Measurements from ENCODE around the gene AP2A1. TPM values are rescaled to one million over a fixed set of nuclear protein-coding genes. Genes with fewer than 3 reads are reported as not detected.

Gene AP2A1
- total RNA-seq, 1 experiment from 2014 or later: 72.1 TPM

GRCh38 chr19:49746206-49746958 lies 20.4 kb upstream of the AP2A1 start:
- Histone ChIP-seq H3K27ac (ENCODE audit: low read length) (no peak overlapping the region), H3K4me3 (ENCODE audit: low read depth in 2 of 2, low read length in 2 of 2) (no peak overlapping the region), H3K9me3 (ENCODE audit: control insufficient read depth, insufficient read depth, low read depth, low read length) (no peaks in the 10 kb centered on the region), H3K27me3 (ENCODE audit: control insufficient read depth, insufficient read depth, low read length) (no peaks in the 10 kb centered on the region), H3K4me1 (ENCODE audit: control insufficient read depth, insufficient read depth, low read length) (no peaks in the 10 kb centered on the region), H3K36me3 (ENCODE audit: control insufficient read depth, insufficient read depth, low read length) (no peaks in the 10 kb centered on the region)
- POLR2A ChIA-PET: no interaction called here
- ATAC-seq (peak; percentile 69), DNase-seq (ENCODE audit: low read depth, low spot score) (no peak)
- in situ Hi-C loops (cut with HindIII; ENCODE audit: low pct_unique_long_range_greater_than_20kb, low sequenced_read_pairs) (no loop called here), intact Hi-C loops (cut with micrococcal nuclease; ENCODE audit: unreplicated experiment) (no loop called here)
- no peak for TF ChIP-seq TCF7L2 (IDR thresholded peaks at IDR 0.05; ENCODE audit: low read depth, low read length)
- TF ChIP-seq POLR2AphosphoS5 (IDR thresholded peaks at IDR 0.05; ENCODE audit: low read depth, low read length): no peak
- TF ChIP-seq REST (IDR thresholded peaks at IDR 0.05; ENCODE audit: insufficient read depth in 1 of 2, low read depth in 2 of 2, low read length in 1 of 2): no peak
- TF ChIP-seq SIN3A (IDR thresholded peaks at IDR 0.05; ENCODE audit: borderline replicate concordance, insufficient read depth, low read depth, low read length): no peak
- TF ChIP-seq CTCF (IDR thresholded peaks at IDR 0.05): no peak
- BruUV-seq (replicated peaks): no TSS peak
- CTCF ChIA-PET: no interaction called here

GRCh38 chr19:49749055-49749716 lies 17.6 kb upstream of the AP2A1 start:
- in situ Hi-C loops (cut with HindIII; ENCODE audit: low pct_unique_long_range_greater_than_20kb, low sequenced_read_pairs): no loop called here
- Histone ChIP-seq H3K9me3 (ENCODE audit: control insufficient read depth, insufficient read depth, low read depth, low read length) (no peaks in the 10 kb centered on the region), H3K4me1 (ENCODE audit: control insufficient read depth, insufficient read depth, low read length) (no peaks in the 10 kb centered on the region), H3K36me3 (ENCODE audit: control insufficient read depth, insufficient read depth, low read length) (no peaks in the 10 kb centered on the region), H3K27me3 (ENCODE audit: control insufficient read depth, insufficient read depth, low read length) (no peaks in the 10 kb centered on the region), H3K4me3 (ENCODE audit: low read depth in 2 of 2, low read length in 2 of 2) (no peak overlapping the region), H3K27ac (ENCODE audit: low read length) (no peak overlapping the region)
- no peak for TF ChIP-seq SIN3A (IDR thresholded peaks at IDR 0.05; ENCODE audit: borderline replicate concordance, insufficient read depth, low read depth, low read length)
- no peak for DNase-seq (ENCODE audit: low read depth, low spot score)
- intact Hi-C loops (cut with micrococcal nuclease; ENCODE audit: unreplicated experiment): no loop called here
- no TSS peak for BruUV-seq (replicated peaks)
- CTCF ChIA-PET: no interaction called here
- peak; percentile 55; the same call in 1 of the 2 replicates for ATAC-seq
- POLR2A ChIA-PET: no interaction called here

- no peaks in the 10 kb centered on the region for H3K27me3 ChIP-seq (ENCODE audit: control insufficient read depth, insufficient read depth, low read length)
- no peak for TF ChIP-seq CTCF (IDR thresholded peaks at IDR 0.05)
- no peak for TF ChIP-seq REST (IDR thresholded peaks at IDR 0.05; ENCODE audit: insufficient read depth in 1 of 2, low read depth in 2 of 2, low read length in 1 of 2)
- TF ChIP-seq TCF7L2 (IDR thresholded peaks at IDR 0.05; ENCODE audit: low read depth, low read length): no peak
- TF ChIP-seq POLR2AphosphoS5 (IDR thresholded peaks at IDR 0.05; ENCODE audit: low read depth, low read length): no peak
- TF ChIP-seq SIN3A (IDR thresholded peaks at IDR 0.05; ENCODE audit: borderline replicate concordance, insufficient read depth, low read depth, low read length): no peak
- H3K4me1 ChIP-seq (ENCODE audit: control insufficient read depth, insufficient read depth, low read length): no peaks in the 10 kb centered on the region
- ChIA-PET POLR2A (no interaction called here), CTCF (interaction anchor here (0.5 kb wide), 1 partner anchor 25 kb away, joined by 3 read pairs; no protein-coding TSS in a partner anchor)
- ATAC-seq (no peak), DNase-seq (ENCODE audit: low read depth, low spot score) (no peak)
- no peak overlapping the region for H3K27ac ChIP-seq (ENCODE audit: low read length)
- H3K4me3 ChIP-seq (ENCODE audit: low read depth in 2 of 2, low read length in 2 of 2): no peak overlapping the region
- BruUV-seq (replicated peaks): no TSS peak
- in situ Hi-C loops (cut with HindIII; ENCODE audit: low pct_unique_long_range_greater_than_20kb, low sequenced_read_pairs): no loop called here
- no peaks in the 10 kb centered on the region for H3K36me3 ChIP-seq (ENCODE audit: control insufficient read depth, insufficient read depth, low read length)
- intact Hi-C loops (cut with micrococcal nuclease; ENCODE audit: unreplicated experiment): no loop called here
- H3K9me3 ChIP-seq (ENCODE audit: control insufficient read depth, insufficient read depth, low read depth, low read length): no peaks in the 10 kb centered on the region
Measured at GRCh38 chr19:49749771-49750170, 17.0 kb upstream of the AP2A1 start.

All from Panc1 (cell line).